ENCODE measurements around the gene ATXN1. TPM values are rescaled to one million over a fixed set of nuclear protein-coding genes. Genes with fewer than 3 reads are reported as not detected.
"Not testable (repeated sequence)": the region's sequence is repeated elsewhere in the genome, so short reads cannot be mapped to it uniquely, and the experiment has no call there.

Gene ATXN1
- total RNA-seq, 1 donor from 2014 or later: 3.9 TPM

DNA sequence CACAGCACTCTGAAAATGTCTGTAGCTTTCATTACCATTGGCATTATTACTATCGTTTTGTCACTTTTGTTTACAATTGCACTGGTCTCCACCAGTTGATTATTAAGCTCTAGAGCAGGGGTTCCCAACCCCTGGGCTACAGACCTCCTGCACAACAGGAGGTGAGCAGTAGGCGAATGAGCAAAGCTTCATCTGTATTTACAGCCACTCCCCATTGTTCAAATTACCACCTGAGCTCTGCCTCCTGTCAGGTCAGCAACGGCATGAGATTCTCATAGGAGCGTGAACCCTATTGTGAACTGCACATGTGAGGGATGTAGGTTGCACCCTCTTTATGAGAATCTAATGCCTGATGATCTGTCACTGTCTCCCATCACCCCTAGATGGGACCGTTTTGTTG lies 126.4 kb downstream of the ATXN1 start:
- Mint-ChIP-seq H3K36me3 (ENCODE audit: low read depth) (no peaks in the 10 kb centered on the region), H3K4me3 (no peak overlapping the region), H3K27me3 (ENCODE audit: low read depth) (no peaks in the 10 kb centered on the region), H3K9me3 (peaks cover 3% of the 10 kb centered on the region), H3K27ac (ENCODE audit: unreplicated experiment) (no peak overlapping the region), H3K4me1 (peaks cover 26% of the 10 kb centered on the region)
- TF ChIP-seq CTCF (conservative IDR thresholded peaks at IDR 0.05): no peak
- DNase-seq (ENCODE audit: low read depth, low spot score): no peak

DNA sequence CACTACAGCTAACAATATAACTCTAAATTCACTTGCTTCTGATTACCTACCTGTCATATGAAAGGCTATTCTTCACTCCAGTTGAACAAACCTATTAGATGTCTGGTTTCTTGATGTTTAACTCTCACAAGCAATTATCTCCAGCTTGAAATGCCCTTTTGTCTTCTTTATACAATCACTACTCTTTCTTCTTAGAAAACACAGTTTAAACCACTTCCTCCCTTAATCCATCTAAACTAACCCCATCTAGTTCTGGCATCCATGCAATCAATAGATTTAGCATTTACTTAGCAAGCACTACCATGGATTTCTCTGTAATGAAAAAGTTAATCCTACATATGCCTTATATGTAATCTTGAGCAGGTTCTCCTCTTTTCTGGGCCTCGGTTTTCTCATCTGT lies 127.3 kb downstream of the ATXN1 start:
- DNase-seq (ENCODE audit: low read depth, low spot score): no peak
- TF ChIP-seq CTCF (conservative IDR thresholded peaks at IDR 0.05): no peak
- H3K4me3 Mint-ChIP-seq: no peak overlapping the region
- no peak overlapping the region for H3K27ac Mint-ChIP-seq (ENCODE audit: unreplicated experiment)
- peaks cover 3% of the 10 kb centered on the region for H3K9me3 Mint-ChIP-seq
- peaks cover 26% of the 10 kb centered on the region for H3K4me1 Mint-ChIP-seq
- H3K27me3 Mint-ChIP-seq (ENCODE audit: low read depth): no peaks in the 10 kb centered on the region
- H3K36me3 Mint-ChIP-seq (ENCODE audit: low read depth): no peaks in the 10 kb centered on the region

DNA sequence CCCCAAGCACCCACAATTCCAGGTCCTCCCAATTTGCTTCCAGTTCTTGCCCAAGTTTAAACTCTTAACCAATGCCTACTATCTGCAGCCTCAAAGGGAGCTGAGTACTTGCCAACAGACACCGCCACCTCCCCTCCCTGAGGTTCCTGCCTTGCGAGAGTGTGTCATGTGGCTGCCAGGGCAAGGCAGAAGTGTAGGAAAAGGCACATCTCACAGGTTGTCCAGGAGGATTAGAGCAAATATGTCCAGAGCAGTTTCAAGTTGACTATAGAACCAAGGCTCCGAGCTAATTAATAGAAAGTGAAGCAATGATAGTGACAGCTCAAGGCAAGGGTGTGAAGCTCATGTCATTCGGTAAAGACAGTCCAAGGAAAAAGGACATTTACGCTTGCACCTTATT lies 127.8 kb downstream of the ATXN1 start:
- DNase-seq (ENCODE audit: low read depth, low spot score): no peak
- H3K27ac Mint-ChIP-seq (ENCODE audit: unreplicated experiment): no peak overlapping the region
- H3K4me1 Mint-ChIP-seq: peaks cover 26% of the 10 kb centered on the region
- no peak for TF ChIP-seq CTCF (conservative IDR thresholded peaks at IDR 0.05)
- no peaks in the 10 kb centered on the region for H3K27me3 Mint-ChIP-seq (ENCODE audit: low read depth)
- H3K36me3 Mint-ChIP-seq (ENCODE audit: low read depth): peaks cover 3% of the 10 kb centered on the region
- peaks cover 3% of the 10 kb centered on the region for H3K9me3 Mint-ChIP-seq
- no peak overlapping the region for H3K4me3 Mint-ChIP-seq

- H3K4me3 Mint-ChIP-seq: no peak overlapping the region
- H3K27ac Mint-ChIP-seq (ENCODE audit: unreplicated experiment): no peak overlapping the region
- no peak for TF ChIP-seq CTCF (conservative IDR thresholded peaks at IDR 0.05)
- H3K27me3 Mint-ChIP-seq (ENCODE audit: low read depth): no peaks in the 10 kb centered on the region
- DNase-seq (ENCODE audit: low read depth, low spot score): no peak
- peaks cover 26% of the 10 kb centered on the region for H3K4me1 Mint-ChIP-seq
- H3K36me3 Mint-ChIP-seq (ENCODE audit: low read depth): peaks cover 4% of the 10 kb centered on the region
- peaks cover 4% of the 10 kb centered on the region for H3K9me3 Mint-ChIP-seq
These were observed 129.2 kb downstream of the ATXN1 start for GRCh38 chr6:16632101-16632500.

GRCh38 chr6:16630026-16630643 lies 131.1 kb downstream of the ATXN1 start:
- Mint-ChIP-seq H3K4me3 (no peak overlapping the region), H3K27ac (ENCODE audit: unreplicated experiment) (no peak overlapping the region), H3K36me3 (ENCODE audit: low read depth) (peaks cover 4% of the 10 kb centered on the region), H3K4me1 (peaks cover 13% of the 10 kb centered on the region), H3K27me3 (ENCODE audit: low read depth) (no peaks in the 10 kb centered on the region), H3K9me3 (peaks cover 4% of the 10 kb centered on the region)
- TF ChIP-seq CTCF (conservative IDR thresholded peaks at IDR 0.05): no peak
- DNase-seq (ENCODE audit: low read depth, low spot score): no peak

GRCh38 chr6:16628580-16628979 lies 132.7 kb downstream of the ATXN1 start:
- H3K9me3 Mint-ChIP-seq; H3K27me3 Mint-ChIP-seq (ENCODE audit: low read depth); H3K4me1 Mint-ChIP-seq; H3K27ac Mint-ChIP-seq (ENCODE audit: unreplicated experiment); H3K36me3 Mint-ChIP-seq (ENCODE audit: low read depth); H3K4me3 Mint-ChIP-seq; DNase-seq (ENCODE audit: low read depth, low spot score): not testable (repeated sequence)
